ENCODE results near the gene ABHD16A. TPM values are rescaled to one million over a fixed set of nuclear protein-coding genes. Genes with fewer than 3 reads are reported as not detected.
A peak's percentile ranks its signal among the peaks of the same experiment; 100 is the strongest.

The ABHD16A gene
- polyA plus RNA-seq, 1 experiment: 53.3 TPM

DNA sequence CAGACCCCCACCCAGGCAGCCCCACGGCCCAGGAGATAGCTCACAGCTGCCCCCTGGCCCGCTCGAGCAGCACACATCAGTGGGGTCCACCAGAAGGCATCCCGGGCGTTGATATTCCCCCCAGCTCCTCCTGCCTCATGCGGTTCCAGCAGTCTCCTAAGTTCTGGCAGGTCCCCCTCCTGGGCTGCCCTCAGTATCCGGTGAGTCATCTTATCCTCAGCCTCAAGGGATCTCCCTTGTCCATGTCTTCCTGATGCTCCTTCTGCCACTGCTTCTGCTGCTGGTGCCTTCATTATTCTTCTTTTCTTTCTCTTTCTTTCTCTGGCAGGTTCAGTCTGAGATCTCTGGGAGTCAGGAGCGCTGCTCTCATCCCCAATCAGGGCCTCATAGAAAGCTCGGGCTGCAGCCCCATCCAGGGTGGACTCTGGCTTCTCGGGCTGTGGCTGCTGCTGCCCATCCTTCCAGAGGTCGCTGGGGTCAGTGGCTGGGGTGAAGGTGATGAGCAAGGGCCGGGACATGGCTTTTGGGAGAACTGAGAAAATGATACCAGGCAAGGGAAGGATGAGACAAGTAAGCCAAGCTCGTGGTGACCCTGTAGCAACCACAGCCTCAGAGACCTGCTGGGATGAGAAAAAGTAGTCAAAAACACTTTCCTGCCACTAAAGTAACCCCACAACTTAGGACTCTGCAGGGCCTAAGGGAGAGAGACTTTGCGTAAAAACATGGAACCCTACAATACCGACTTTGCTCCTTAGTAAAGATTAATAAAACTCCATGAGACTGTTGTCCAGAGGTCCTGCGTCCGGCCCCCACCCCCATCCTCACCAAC is 38.9 kb downstream of the ABHD16A start:
- TF ChIP-seq, protein P1, sequence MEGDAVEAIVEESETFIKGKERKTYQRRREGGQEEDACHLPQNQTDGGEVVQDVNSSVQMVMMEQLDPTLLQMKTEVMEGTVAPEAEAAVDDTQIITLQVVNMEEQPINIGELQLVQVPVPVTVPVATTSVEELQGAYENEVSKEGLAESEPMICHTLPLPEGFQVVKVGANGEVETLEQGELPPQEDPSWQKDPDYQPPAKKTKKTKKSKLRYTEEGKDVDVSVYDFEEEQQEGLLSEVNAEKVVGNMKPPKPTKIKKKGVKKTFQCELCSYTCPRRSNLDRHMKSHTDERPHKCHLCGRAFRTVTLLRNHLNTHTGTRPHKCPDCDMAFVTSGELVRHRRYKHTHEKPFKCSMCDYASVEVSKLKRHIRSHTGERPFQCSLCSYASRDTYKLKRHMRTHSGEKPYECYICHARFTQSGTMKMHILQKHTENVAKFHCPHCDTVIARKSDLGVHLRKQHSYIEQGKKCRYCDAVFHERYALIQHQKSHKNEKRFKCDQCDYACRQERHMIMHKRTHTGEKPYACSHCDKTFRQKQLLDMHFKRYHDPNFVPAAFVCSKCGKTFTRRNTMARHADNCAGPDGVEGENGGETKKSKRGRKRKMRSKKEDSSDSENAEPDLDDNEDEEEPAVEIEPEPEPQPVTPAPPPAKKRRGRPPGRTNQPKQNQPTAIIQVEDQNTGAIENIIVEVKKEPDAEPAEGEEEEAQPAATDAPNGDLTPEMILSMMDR (IDR thresholded peaks at IDR 0.05; ENCODE audit: insufficient read depth, low read depth, low read length): no peak
- DNase-seq (ENCODE audit: low read depth): no peak
- Histone ChIP-seq H3K36me3 (ENCODE audit: control insufficient read depth, insufficient read depth, low read length) (peaks cover 25% of the 10 kb centered on the region), H3K4me3 (ENCODE audit: low read depth, low read length) (peak overlapping the region; percentile 91), H3K27me3 (ENCODE audit: control insufficient read depth, insufficient read depth, low read length) (no peaks in the 10 kb centered on the region)
- ChIA-PET CTCF (interaction anchor here (0.6 to 1.5 kb wide), 10 partner anchors 9 to 171 kb away, joined by 3 to 5 read pairs (median 4); partner anchors contain the start of genes APOM, ATP6V1G2, BAG6 and DDAH2), POLR2A (interaction anchor here (0.6 to 1.1 kb wide), 4 partner anchors 12 to 263 kb away, joined by 3 read pairs; partner anchors contain the start of genes BAG6, C2 and NEU1)

DNA sequence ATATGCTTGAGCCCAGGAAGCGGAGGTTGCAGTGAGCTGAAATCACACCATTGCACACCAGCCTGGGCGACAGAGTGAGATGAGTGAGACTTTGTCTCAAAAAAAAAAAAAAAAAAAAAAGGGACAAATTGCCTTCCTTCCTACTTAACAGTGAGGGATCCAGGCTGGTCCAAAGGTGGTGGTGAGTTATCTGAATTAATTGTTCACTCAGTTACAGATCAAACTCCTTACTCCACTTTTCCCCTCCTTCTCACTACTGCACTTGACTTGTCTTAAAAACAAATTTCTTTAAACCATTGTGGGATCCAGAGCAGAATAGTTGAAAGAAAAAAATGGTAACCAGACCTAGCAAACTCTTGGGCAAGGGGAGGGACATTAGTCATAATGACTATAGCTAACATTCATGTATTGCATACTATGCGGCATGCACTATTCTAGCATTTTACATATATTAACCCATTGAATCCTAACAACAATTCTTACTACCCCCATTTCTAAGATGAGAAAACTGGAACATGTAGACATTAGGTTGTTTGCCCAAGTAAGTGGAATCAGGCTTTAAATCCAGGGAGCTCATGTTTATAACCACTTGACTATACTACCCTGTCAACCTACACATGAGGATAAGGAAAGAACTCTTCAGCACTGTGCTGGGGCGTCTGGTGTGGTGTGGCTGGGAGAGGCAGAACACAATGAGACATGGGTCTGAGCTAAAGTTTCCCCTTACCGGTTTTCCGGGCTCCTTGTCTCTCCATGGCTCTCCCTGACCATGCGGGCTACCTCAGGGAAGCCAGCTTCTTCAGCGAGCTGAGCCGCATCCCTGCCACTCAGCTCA is 39.8 kb downstream of the ABHD16A start:
- POLR2A ChIA-PET: interaction anchor here (0.6 to 1.1 kb wide), 2 partner anchors 11 to 264 kb away, joined by 3 read pairs; partner anchors contain the start of genes BAG6 and C2
- DNase-seq (ENCODE audit: low read depth): no peak
- peaks cover 18% of the 10 kb centered on the region for H3K36me3 ChIP-seq (ENCODE audit: control insufficient read depth, insufficient read depth, low read length)
- TF ChIP-seq, protein P1 (IDR thresholded peaks at IDR 0.05; ENCODE audit: insufficient read depth, low read depth, low read length): no peak
- H3K4me3 ChIP-seq (ENCODE audit: low read depth, low read length): peak overlapping the region; percentile 91
- no peaks in the 10 kb centered on the region for H3K27me3 ChIP-seq (ENCODE audit: control insufficient read depth, insufficient read depth, low read length)
- CTCF ChIA-PET: interaction anchor here (0.6 to 1.5 kb wide), 8 partner anchors 10 to 170 kb away, joined by 3 to 5 read pairs (median 3); partner anchors contain the start of genes ATP6V1G2, BAG6 and DDAH2

DNA sequence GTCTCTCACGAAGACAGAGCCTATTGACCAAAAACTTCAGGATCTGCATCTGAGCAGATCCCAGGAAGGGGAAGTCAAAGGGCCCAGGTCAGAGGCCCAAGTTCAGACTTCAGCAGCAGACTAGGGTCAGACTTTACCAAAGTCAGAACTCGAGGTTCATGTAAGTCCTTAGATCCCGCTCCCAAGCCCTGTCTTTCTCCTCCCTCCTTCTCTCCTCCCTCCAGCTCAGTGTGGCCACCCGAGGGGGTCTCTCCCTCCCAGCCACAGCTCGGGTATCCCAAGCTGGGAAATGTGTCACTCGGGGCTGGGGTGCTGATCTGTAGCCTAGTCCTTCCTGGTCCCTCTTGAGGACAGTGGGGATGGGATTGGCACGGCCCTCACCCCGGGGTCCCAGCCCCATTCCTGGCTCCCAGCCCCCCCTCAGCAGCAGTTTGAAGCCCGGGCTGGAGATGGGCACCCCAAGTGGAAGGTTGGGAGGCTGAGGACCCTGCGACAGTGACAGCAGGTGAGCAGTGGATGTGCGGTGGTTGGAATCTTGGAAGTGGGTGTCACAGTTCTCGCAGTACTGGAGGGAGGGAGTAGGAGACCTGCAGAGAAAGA is 40.9 kb downstream of the ABHD16A start:
- H3K36me3 ChIP-seq (ENCODE audit: control insufficient read depth, insufficient read depth, low read length): peaks cover 8% of the 10 kb centered on the region
- CTCF ChIA-PET: interaction anchor here (0.6 kb wide), 1 partner anchor 113 kb away, joined by 3 read pairs; no protein-coding TSS in a partner anchor
- no peak overlapping the region for H3K4me3 ChIP-seq (ENCODE audit: low read depth, low read length)
- POLR2A ChIA-PET: no interaction called here
- H3K27me3 ChIP-seq (ENCODE audit: control insufficient read depth, insufficient read depth, low read length): no peaks in the 10 kb centered on the region
- TF ChIP-seq, protein P1 (IDR thresholded peaks at IDR 0.05; ENCODE audit: insufficient read depth, low read depth, low read length): no peak
- no peak for DNase-seq (ENCODE audit: low read depth)

DNA sequence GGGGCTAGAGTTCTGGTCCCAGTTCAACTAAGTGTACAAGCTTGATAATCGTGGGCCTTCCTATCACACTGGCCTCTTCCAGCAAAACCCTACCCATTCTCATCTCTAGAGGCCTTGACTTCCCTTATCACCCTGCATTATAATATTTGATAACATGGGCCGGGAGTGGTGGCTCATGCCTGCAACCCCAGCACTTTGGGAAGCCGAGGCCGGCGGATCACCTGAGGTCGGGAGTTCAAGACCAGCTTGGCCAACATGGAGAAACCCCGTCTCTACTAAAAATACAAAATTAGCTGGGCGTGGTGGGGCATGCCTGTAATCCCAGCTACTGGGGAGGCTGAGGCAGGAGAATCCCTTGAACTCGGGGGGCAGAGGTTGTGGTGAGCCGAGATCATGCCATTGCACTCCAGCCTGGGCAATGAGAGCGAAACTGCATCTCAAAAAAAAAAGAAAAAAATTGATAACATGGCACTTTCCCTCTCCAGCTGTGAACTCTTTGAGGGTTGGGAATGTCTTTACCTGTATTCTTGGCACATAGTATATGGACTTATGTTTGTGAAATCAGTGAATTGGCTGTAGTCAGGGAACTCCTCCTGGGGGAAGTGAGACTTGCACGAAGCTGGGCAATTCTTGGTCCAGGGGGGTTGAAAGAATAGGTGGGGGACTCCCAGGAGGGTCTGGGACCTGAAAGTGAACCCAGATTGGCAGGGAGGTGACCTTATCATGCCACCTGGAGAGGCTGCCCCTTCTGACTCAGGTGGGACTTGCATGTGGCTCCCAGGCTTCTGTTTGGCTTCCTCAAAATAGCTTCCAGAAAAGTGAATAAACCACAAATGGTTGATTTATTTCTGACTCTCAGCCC is 41.6 kb downstream of the ABHD16A start:
- CTCF ChIA-PET: interaction anchor here (0.6 to 1.6 kb wide), 5 partner anchors 9 to 202 kb away, joined by 3 to 8 read pairs (median 4); partner anchors contain the start of genes ATP6V1G2 and BAG6
- no peak for DNase-seq (ENCODE audit: low read depth)
- TF ChIP-seq, protein P1 (IDR thresholded peaks at IDR 0.05; ENCODE audit: insufficient read depth, low read depth, low read length): no peak
- Histone ChIP-seq H3K27me3 (ENCODE audit: control insufficient read depth, insufficient read depth, low read length) (no peaks in the 10 kb centered on the region), H3K4me3 (ENCODE audit: low read depth, low read length) (peak overlapping the region; percentile 59; the same call in 1 of the 2 replicates), H3K36me3 (ENCODE audit: control insufficient read depth, insufficient read depth, low read length) (peaks cover 7% of the 10 kb centered on the region)
- POLR2A ChIA-PET: interaction anchor here (1.0 kb wide), 1 partner anchor 10 kb away, joined by 11 read pairs; no protein-coding TSS in a partner anchor

Data from BJ (cell line).